Activated CD8-positive, alpha-beta memory T cell treated with anti-CD3 and anti-CD28 coated beads, Interleukin-2, amount 50 U/mL, for 24 hours (primary cell): ENCODE results near the gene DHDH.
A peak's percentile ranks its signal among the peaks of the same experiment; 100 is the strongest.
"Not testable (repeated sequence)": the region's sequence is repeated elsewhere in the genome, so short reads cannot be mapped to it uniquely, and the experiment has no call there.

Source experiments
- DNase-seq: peaks from one replicate; pipeline ENCODE4 v3.0.0-alpha.2; 2020; ENCODE audit errors: extremely low read depth

The DHDH gene

GRCh38 chr19:48933382-48933932 lies at the start of gene DHDH:
Gene DHDH, plus strand, starts transcription at chr19:48933699. Its CDS starts 23 bp downstream, at chr19:48933722.
- DNase-seq: peak; percentile 39

- no peak for DNase-seq
These were observed 49.8 kb upstream of the DHDH start for GRCh38 chr19:48883726-48884125.

GRCh38 chr19:48887861-48888612 lies 45.5 kb upstream of the DHDH start:
- no peak for DNase-seq

- not testable (repeated sequence) for DNase-seq
These were observed 44.0 kb upstream of the DHDH start for GRCh38 chr19:48889496-48889895.

GRCh38 chr19:48890551-48890950 lies 42.9 kb upstream of the DHDH start:
- DNase-seq: no peak

GRCh38 chr19:48895226-48895625 lies 38.3 kb upstream of the DHDH start:
- DNase-seq: no peak

GRCh38 chr19:48896191-48896720 lies 37.2 kb upstream of the DHDH start:
- no peak for DNase-seq

- no peak for DNase-seq
These were observed 36.3 kb upstream of the DHDH start for GRCh38 chr19:48897181-48897580.

GRCh38 chr19:48899386-48899749 lies 34.1 kb upstream of the DHDH start:
- DNase-seq: not testable (repeated sequence)

- peak; percentile 99 for DNase-seq
These were observed 33.6 kb upstream of the DHDH start, which contains the start of gene NUCB1 for GRCh38 chr19:48899781-48900476. Gene NUCB1, plus strand, starts transcription at chr19:48900312. Its CDS starts 485 bp downstream, at chr19:48900797.

GRCh38 chr19:48900477-48901406 lies 32.8 kb upstream of the DHDH start:
- no peak for DNase-seq

GRCh38 chr19:48902291-48902690 lies 31.2 kb upstream of the DHDH start:
- DNase-seq: not testable (repeated sequence)

- DNase-seq: not testable (repeated sequence)
These were observed 29.7 kb upstream of the DHDH start for GRCh38 chr19:48903788-48904187.

- no peak for DNase-seq
These were observed 27.8 kb upstream of the DHDH start for GRCh38 chr19:48905664-48906063.

- DNase-seq: no peak
These were observed 27.2 kb upstream of the DHDH start for GRCh38 chr19:48906324-48906723.

- DNase-seq: no peak
These were observed 25.8 kb upstream of the DHDH start for GRCh38 chr19:48907671-48908070.

GRCh38 chr19:48909424-48910077 lies 23.9 kb upstream of the DHDH start:
- DNase-seq: not testable (repeated sequence)

- DNase-seq: no peak
These were observed 22.7 kb upstream of the DHDH start for GRCh38 chr19:48910803-48911202.

- DNase-seq: no peak
These were observed 20.2 kb upstream of the DHDH start for GRCh38 chr19:48913114-48913889.

GRCh38 chr19:48914181-48914580 lies 19.3 kb upstream of the DHDH start:
- no peak for DNase-seq
